HCT116 (cell line): Measurements from ENCODE around the gene SPIRE1.

Source experiments
- CBX3 ChIP-seq: IDR thresholded peaks from 2 replicates; pipeline ENCODE4 v1.6.1; 2012; ENCODE audit warnings: low read depth
- CTCF ChIP-seq, 3 experiments: fragments of 200-600 bp in 1 of 3; sonication (generic) in 1 of 3; IDR thresholded peaks in 2 of 3; conservative IDR thresholded peaks in 1 of 3; 2 replicates each; pipeline ENCODE4 v1.5.1; 2012 to 2017; ENCODE audit warnings: low read depth in 2 of 3, low read length in 2 of 3, antibody characterized with exemption in 1 of 3, borderline replicate concordance in 1 of 3, control low read depth in 1 of 3, mild to moderate bottlenecking in 1 of 3, mixed read lengths in 1 of 3, mixed run types in 1 of 3, moderate library complexity in 1 of 3; ENCODE audit not compliant: insufficient read depth in 1 of 3
- POLR2A ChIP-seq: IDR thresholded peaks from 2 replicates; pipeline ENCODE4 v1.7.0; 2011; ENCODE audit warnings: borderline replicate concordance; ENCODE audit not compliant: insufficient read depth, insufficient read length; ENCODE audit errors: extremely low read depth
- POLR2AphosphoS5 ChIP-seq: IDR thresholded peaks from 2 replicates; pipeline ENCODE4 v1.6.1; 2011; ENCODE audit warnings: mild to moderate bottlenecking, low read depth, low read length, moderate library complexity
- RAD21 ChIP-seq: IDR thresholded peaks from 2 replicates; pipeline ENCODE4 v1.6.1; 2012; ENCODE audit warnings: low read depth, mild to moderate bottlenecking
- REST ChIP-seq: IDR thresholded peaks from 2 replicates; pipeline ENCODE4 v1.6.1; 2012; ENCODE audit warnings: low read depth
- SP1 ChIP-seq: IDR thresholded peaks from 2 replicates; pipeline ENCODE4 v1.6.1; 2012; ENCODE audit warnings: low read depth
- SRF ChIP-seq: IDR thresholded peaks from 2 replicates; pipeline ENCODE4 v1.6.1; 2012; ENCODE audit warnings: low read depth
- ZFX ChIP-seq: fragments of 450-650 bp; IDR thresholded peaks from 2 replicates; pipeline ENCODE4 v1.6.1; 2017
- ZNF274 ChIP-seq: fragments of 200-500 bp; sonication (Bioruptor generic); IDR thresholded peaks from 2 replicates; pipeline ENCODE4 v1.6.1; 2014; ENCODE audit warnings: mild to moderate bottlenecking, low read depth, low read length, inconsistent platforms

- TF ChIP-seq SP1 (no peak), CTCF (IDR thresholded peaks at IDR 0.05 in 2 of 3, conservative IDR thresholded peaks at IDR 0.05 in 1 of 3; ENCODE audit: borderline replicate concordance in 1 of 3, insufficient read depth in 1 of 3, low read depth in 2 of 3, low read length in 2 of 3) (no peak), ZFX (no peak), CBX3 (no peak), REST (no peak), POLR2AphosphoS5 (no peak), POLR2A (no peak), RAD21 (no peak), SRF (no peak), ZNF274 (no peak)
These were observed 98.6 kb downstream of the SPIRE1 start for GRCh38 chr18:12559319-12559718.
